HG03175 (cell line): Measurements from ENCODE around the gene ADIPOQ.
"Not testable (repeated sequence)": the region's sequence is repeated elsewhere in the genome, so short reads cannot be mapped to it uniquely, and the experiment has no call there.

ENCODE experiments used
- ATAC-seq: cut with Tn5 transposase; IDR thresholded peaks from one replicate; pipeline ENCODE4 v1.9.1; 2021; ENCODE audit warnings: mild to moderate bottlenecking, moderate library complexity; ENCODE audit not compliant: unreplicated experiment

ADIPOQ gene

DNA sequence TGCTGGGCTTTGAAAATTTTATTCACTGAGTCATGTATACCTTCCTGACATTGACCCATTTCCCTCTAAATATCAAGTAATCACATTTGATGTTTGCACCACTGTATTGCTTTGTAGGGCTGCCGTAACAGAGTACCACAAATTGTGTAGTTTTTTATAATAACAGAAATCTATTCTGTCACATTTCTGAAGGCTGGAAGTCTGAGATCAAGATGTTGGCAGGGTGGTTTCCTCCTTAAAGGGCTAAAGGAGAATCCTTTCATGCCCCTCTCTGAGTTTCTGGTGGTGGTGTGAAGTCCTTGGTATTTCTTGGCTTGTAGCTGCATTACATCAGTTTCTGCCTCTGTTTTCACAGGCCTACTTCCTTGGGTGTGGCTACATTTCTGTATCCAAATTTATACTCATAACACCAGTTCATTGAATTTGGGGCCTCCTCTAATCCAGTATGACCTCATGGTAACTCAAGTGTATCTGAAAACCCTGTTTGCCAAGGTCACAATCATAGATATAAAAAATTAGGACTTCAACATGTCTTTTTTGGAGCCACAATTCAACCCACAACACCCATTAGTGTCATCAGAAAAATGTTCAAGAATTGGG is 58.7 kb downstream of the ADIPOQ start:
- ATAC-seq, result no peak

GRCh38 chr3:186902154-186902553 is 59.6 kb downstream of the ADIPOQ start:
- no peak for ATAC-seq

GRCh38 chr3:186902713-186903112 is 60.2 kb downstream of the ADIPOQ start:
- ATAC-seq, result no peak

GRCh38 chr3:186903676-186904075 is 61.2 kb downstream of the ADIPOQ start:
- not testable (repeated sequence) for ATAC-seq

DNA sequence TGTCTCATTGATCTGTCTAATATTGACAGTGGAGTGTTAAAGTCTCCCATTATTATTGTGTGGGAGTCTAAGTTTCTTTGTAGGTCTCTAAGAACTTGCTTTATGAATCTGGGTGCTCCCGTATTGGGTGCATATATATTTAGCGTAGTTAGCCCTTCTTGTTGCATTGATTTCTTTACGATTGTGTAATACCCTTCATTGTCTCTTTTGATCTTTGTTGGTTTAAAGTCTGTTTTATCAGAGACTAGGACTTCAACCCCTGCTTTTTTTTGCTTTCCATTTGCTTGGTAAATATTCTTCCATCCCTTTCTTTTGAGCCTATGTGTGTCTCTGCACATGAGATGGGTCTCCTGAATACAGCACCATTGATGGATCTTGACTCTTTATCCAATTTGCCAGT is 64.6 kb downstream of the ADIPOQ start:
- ATAC-seq, result not testable (repeated sequence)
